Measurements from ENCODE around the gene COL4A4.
"Not testable (repeated sequence)": the region's sequence is repeated elsewhere in the genome, so short reads cannot be mapped to it uniquely, and the experiment has no call there.

The COL4A4 gene

GRCh38 chr2:227163998-227164762 is at the start of gene COL4A4, which contains the start of gene COL4A3:
Gene COL4A4 (minus strand): TSS chr2:227164205. CDS start chr2:227147483, 16,722 bp downstream.
Gene COL4A3 (plus strand): TSS chr2:227164624. CDS start chr2:227164727, 103 bp downstream.
- DNase-seq (ENCODE audit: insufficient read length, low spot score) (peak; percentile 20), FAIRE-seq (no peak)

- FAIRE-seq (no peak), DNase-seq (ENCODE audit: insufficient read length, low spot score) (no peak)
These were observed 43.6 kb upstream of the COL4A4 start for GRCh38 chr2:227207573-227207972.

GRCh38 chr2:227206406-227206805 is 42.4 kb upstream of the COL4A4 start:
- FAIRE-seq, result no peak
- DNase-seq (ENCODE audit: insufficient read length, low spot score), result no peak

- no peak for DNase-seq (ENCODE audit: insufficient read length, low spot score)
- FAIRE-seq, result no peak
These were observed 41.7 kb upstream of the COL4A4 start for GRCh38 chr2:227205701-227206100.

GRCh38 chr2:227204452-227204851 is 40.4 kb upstream of the COL4A4 start:
- no peak for DNase-seq (ENCODE audit: insufficient read length, low spot score)
- FAIRE-seq, result no peak

- DNase-seq (ENCODE audit: insufficient read length, low spot score) (no peak), FAIRE-seq (no peak)
These were observed 37.8 kb upstream of the COL4A4 start for GRCh38 chr2:227201771-227202170.

- FAIRE-seq, result no peak
- no peak for DNase-seq (ENCODE audit: insufficient read length, low spot score)
These were observed 34.9 kb upstream of the COL4A4 start for GRCh38 chr2:227198866-227199265.

GRCh38 chr2:227194219-227194618 is 30.2 kb upstream of the COL4A4 start:
- FAIRE-seq, result no peak
- DNase-seq (ENCODE audit: insufficient read length, low spot score), result no peak

GRCh38 chr2:227192491-227192890 is 28.5 kb upstream of the COL4A4 start:
- FAIRE-seq, result no peak
- no peak for DNase-seq (ENCODE audit: insufficient read length, low spot score)

GRCh38 chr2:227191367-227191766 is 27.4 kb upstream of the COL4A4 start:
- DNase-seq (ENCODE audit: insufficient read length, low spot score) (no peak), FAIRE-seq (no peak)

GRCh38 chr2:227188292-227188691 is 24.3 kb upstream of the COL4A4 start:
- FAIRE-seq (no peak), DNase-seq (ENCODE audit: insufficient read length, low spot score) (no peak)

GRCh38 chr2:227186751-227187150 is 22.7 kb upstream of the COL4A4 start:
- DNase-seq (ENCODE audit: insufficient read length, low spot score) (no peak), FAIRE-seq (no peak)

- FAIRE-seq (no peak), DNase-seq (ENCODE audit: insufficient read length, low spot score) (no peak)
These were observed 21.7 kb upstream of the COL4A4 start for GRCh38 chr2:227185615-227186232.

GRCh38 chr2:227183657-227184367 is 19.8 kb upstream of the COL4A4 start:
- DNase-seq (ENCODE audit: insufficient read length, low spot score), result no peak
- no peak for FAIRE-seq

- DNase-seq (ENCODE audit: insufficient read length, low spot score) (no peak), FAIRE-seq (no peak)
These were observed 18.8 kb upstream of the COL4A4 start for GRCh38 chr2:227182765-227183164.

GRCh38 chr2:227180770-227181169 is 16.8 kb upstream of the COL4A4 start:
- FAIRE-seq (no peak), DNase-seq (ENCODE audit: insufficient read length, low spot score) (no peak)

- no peak for DNase-seq (ENCODE audit: insufficient read length, low spot score)
- no peak for FAIRE-seq
These were observed 16.1 kb upstream of the COL4A4 start for GRCh38 chr2:227179988-227180685.

- DNase-seq (ENCODE audit: insufficient read length, low spot score) (no peak), FAIRE-seq (no peak)
These were observed 13.8 kb upstream of the COL4A4 start for GRCh38 chr2:227177592-227178336.

GRCh38 chr2:227171779-227172178 is 7.8 kb upstream of the COL4A4 start:
- FAIRE-seq; DNase-seq (ENCODE audit: insufficient read length, low spot score): not testable (repeated sequence)

GRCh38 chr2:227164763-227165291 is 822 bp upstream of the COL4A4 start:
- DNase-seq (ENCODE audit: insufficient read length, low spot score), result peak; percentile 14
- FAIRE-seq, result peak; percentile 56

Data from GM19239 (cell line).